HepG2 (cell line): ENCODE data around the gene PDK2. TPM values are rescaled to one million over a fixed set of nuclear protein-coding genes. Genes with fewer than 3 reads are reported as not detected.

Source experiments
- ATAC-seq: fragments of 200-7000 bp; cut with Tn5 transposase; 3 replicates; pipeline ENCODE4 v1.9.1; 2020; ENCODE audit warnings: mild to moderate bottlenecking, moderate library complexity
- BruUV-seq: library from RNA; stranded (reverse); fragments of 400-500 nt; replicated peaks from 2 replicates; lab custom pipeline; 2021; lab: Mats Ljungman, UMichigan
- CTCF ChIA-PET: fragments of 300-600 bp; formaldehyde crosslinking; extraction: SDS; loops from one replicate; lab custom pipeline; 2021; ENCODE audit warnings: low total read pairs, inconsistent platforms, low intra/inter-chr PET ratio; lab: Yijun Ruan, JAX
- POLR2A ChIA-PET: fragments of 350-600 bp; sonication (Branson Sonifier 250); formaldehyde crosslinking; loops from one replicate; lab custom pipeline; 2020; ENCODE audit warnings: antibody characterized with exemption, inconsistent platforms; lab: Yijun Ruan, JAX
- DNase-seq: peaks from one replicate; pipeline ENCODE4 v3.0.0-alpha.2; 2015; ENCODE audit warnings: low spot score
- FAIRE-seq: peaks from 3 replicates; lab custom pipeline; 2011; peaks lifted over from hg19 to GRCh38; lab: Jason Lieb, UNC
- H2AFZ ChIP-seq: one replicate; pipeline ENCODE4 v1.6.1; 2011; ENCODE audit warnings: low read length, inconsistent platforms
- H3K27ac ChIP-seq: fragments of 300-600 bp; 3 replicates; pipeline ENCODE4 v1.8.0; 2011; ENCODE audit warnings: mixed run types, mild to moderate bottlenecking, mixed read lengths, low read length, inconsistent platforms; ENCODE audit not compliant: insufficient read depth; ENCODE audit errors: extremely low read length
- H3K27me3 ChIP-seq, 2 experiments: fragments of 200-600 bp in 1 of 2; 2 replicates in 1 of 2; 3 replicates in 1 of 2; pipeline versions ENCODE4 v1.6.0 to v1.8.0; 2011; ENCODE audit warnings: low read length in 2 of 2, mild to moderate bottlenecking in 2 of 2, moderate library complexity in 2 of 2, inconsistent platforms in 1 of 2; ENCODE audit not compliant: insufficient read depth in 2 of 2, control insufficient read depth in 1 of 2
- H3K36me3 ChIP-seq, 2 experiments: fragments of 200-600 bp in 1 of 2; replicated peaks in 1 of 2; 2 replicates in 1 of 2; 3 replicates in 1 of 2; pipeline versions ENCODE4 v1.5.1 to v1.8.0; 2011; ENCODE audit warnings: low read length in 2 of 2, inconsistent platforms in 1 of 2; ENCODE audit not compliant: insufficient read depth in 2 of 2, control insufficient read depth in 1 of 2
- H3K4me1 ChIP-seq: 2 replicates; pipeline ENCODE4 v1.5.1; 2012; ENCODE audit warnings: low read length, inconsistent platforms; ENCODE audit not compliant: insufficient read depth
- H3K4me2 ChIP-seq: 2 replicates; pipeline ENCODE4 v1.6.0; 2011; ENCODE audit warnings: low read depth, low read length, inconsistent platforms
- H3K4me3 ChIP-seq, 3 experiments: fragments of 200-600 bp in 1 of 3; sonication (generic), shearing (Covaris generic) in 1 of 3; replicated peaks in 1 of 3; 2 replicates each; pipeline ENCODE4 v1.5.1; 2011 to 2016; ENCODE audit warnings: low read length in 3 of 3, inconsistent platforms in 2 of 3, low read depth in 2 of 3, mild to moderate bottlenecking in 2 of 3, control low read depth in 1 of 3, mixed read lengths in 1 of 3; ENCODE audit not compliant: insufficient read depth in 1 of 3
- H3K79me2 ChIP-seq: one replicate; pipeline ENCODE4 v1.6.1; 2011; ENCODE audit warnings: low read length, inconsistent platforms; ENCODE audit not compliant: insufficient read depth
- H3K9ac ChIP-seq: 2 replicates; pipeline ENCODE4 v1.6.0; 2011; ENCODE audit warnings: mild to moderate bottlenecking, low read depth, low read length, inconsistent platforms; ENCODE audit not compliant: insufficient read depth
- H3K9me3 ChIP-seq: 2 replicates; pipeline ENCODE4 v1.5.1; 2012; ENCODE audit warnings: mild to moderate bottlenecking, low read length
- H4K20me1 ChIP-seq: 2 replicates; pipeline ENCODE4 v1.6.0; 2011; ENCODE audit warnings: inconsistent platforms, mild to moderate bottlenecking, low read length, moderate library complexity; ENCODE audit not compliant: insufficient read depth
- FOSL2 ChIP-seq: sonication (generic); formaldehyde crosslinking; IDR thresholded peaks from 2 replicates; pipeline ENCODE4 v1.4.0; 2020; ENCODE audit warnings: missing genetic modification reagents
- FOXA3 ChIP-seq: IDR thresholded peaks from 2 replicates; pipeline ENCODE4 v1.6.1; 2016; ENCODE audit warnings: missing genetic modification reagents, missing compliant biosample characterization
- IKZF1 ChIP-seq: fragments of 450-650 bp; IDR thresholded peaks from 2 replicates; pipeline ENCODE4 v1.7.1; 2016
- PITX1 ChIP-seq: sonication (generic); formaldehyde crosslinking; IDR thresholded peaks from 2 replicates; pipeline ENCODE4 v1.5.1; 2020; ENCODE audit warnings: mild to moderate bottlenecking, missing genetic modification reagents
- RXRA ChIP-seq: sonication (generic); formaldehyde crosslinking; IDR thresholded peaks from 2 replicates; pipeline ENCODE4 v1.5.1; 2020; ENCODE audit warnings: missing genetic modification reagents
- SMARCE1 ChIP-seq: fragments of 450-650 bp; IDR thresholded peaks from 2 replicates; pipeline ENCODE4 v1.6.1; 2017; ENCODE audit warnings: borderline replicate concordance
- TCF7L2 ChIP-seq: IDR thresholded peaks from 2 replicates; pipeline ENCODE4 v1.6.1; 2011; ENCODE audit warnings: mild to moderate bottlenecking, low read depth, low read length, moderate library complexity
- TRIM24 ChIP-seq: sonication (generic); formaldehyde crosslinking; IDR thresholded peaks from 2 replicates; pipeline ENCODE4 v1.8.0; 2022; ENCODE audit warnings: mild to moderate bottlenecking, missing genetic modification reagents
- ZFP82 ChIP-seq: sonication (generic); formaldehyde crosslinking; IDR thresholded peaks from 2 replicates; pipeline ENCODE4 v1.5.1; 2020; ENCODE audit warnings: mild to moderate bottlenecking, missing genetic modification reagents, borderline replicate concordance
- ZNF230 ChIP-seq: sonication (generic); formaldehyde crosslinking; IDR thresholded peaks from 2 replicates; pipeline ENCODE4 v1.4.0; 2020; ENCODE audit warnings: mild to moderate bottlenecking, missing genetic modification reagents
- ZNF234 ChIP-seq: sonication (generic); formaldehyde crosslinking; conservative IDR thresholded peaks from 2 replicates; pipeline ENCODE4 v1.5.1; 2020; ENCODE audit warnings: mild to moderate bottlenecking, missing genetic modification reagents
- ZNF652 ChIP-seq: IDR thresholded peaks from 2 replicates; pipeline ENCODE4 v1.6.1; 2016; ENCODE audit warnings: low read depth, borderline replicate concordance
- WGBS: methylation state at CpG from one replicate; pipeline ENCODE4 v1.1.6; 2017; ENCODE audit warnings: low lambda C conversion rate; 5-methylcytosine and 5-hydroxymethylcytosine counted together
- in situ Hi-C: cut with HindIII; loops from 2 replicates; pipeline ENCODE4 v1.10.0; 2017; ENCODE audit warnings: low pct_unique_long_range_greater_than_20kb; ENCODE audit not compliant: extremely low pct_ligation_motif_present
- intact Hi-C: fragments of 100-400 bp; cut with micrococcal nuclease; formaldehyde crosslinking; loops from one replicate; pipeline ENCODE4 v1.10.0; 2022; ENCODE audit not compliant: unreplicated experiment
- polyA plus RNA-seq, 8 experiments: library from polyadenylated mRNA; depleted of rRNA in 3 of 8; stranded (reverse) in 7 of 8; unstranded in 1 of 8; fragments of >200 nt; fragmentation: Illumina TruSeq in 4 of 8; extraction: Trizol in 4 of 8; gene quantifications; 2 replicates each; pipeline versions ENCODE4 v1.2.1 to v1.2.3, GENCODE V29; 2011 to 2016; ENCODE audit warnings: low read depth in 4 of 8, missing spikeins in 1 of 8, mixed read lengths in 1 of 8; ENCODE audit not compliant: insufficient read depth in 1 of 8
- total RNA-seq, 5 experiments: library from RNA; depleted of rRNA; stranded (reverse); fragments of >200 nt; fragmentation: Illumina TruSeq; extraction: Trizol; gene quantifications; 2 replicates each; pipeline ENCODE4 v1.2.3, GENCODE V29; 2016; ENCODE audit warnings: low read depth in 1 of 5
- TF ChIP-seq, protein P1 (sequence below): IDR thresholded peaks from 2 replicates; pipeline ENCODE4 v1.6.1; 2012; ENCODE audit warnings: low read depth, low read length, improper control_type of control experiment
- TF ChIP-seq, protein P2 (sequence below): IDR thresholded peaks from 2 replicates; pipeline ENCODE4 v1.6.1; 2016; ENCODE audit warnings: low read depth, borderline replicate concordance
- TF ChIP-seq, protein P3 (sequence below): sonication (generic); formaldehyde crosslinking; IDR thresholded peaks from 2 replicates; pipeline ENCODE4 v1.4.0; 2020; ENCODE audit warnings: missing genetic modification reagents
- TF ChIP-seq, protein P4 (sequence below): sonication (generic); formaldehyde crosslinking; IDR thresholded peaks from 2 replicates; pipeline ENCODE4 v1.5.1; 2020; ENCODE audit warnings: missing genetic modification reagents, mild to moderate bottlenecking, borderline replicate concordance

Gene PDK2
- total and polyA plus RNA-seq, 2 of the 13 experiments (the other 11 are each of a cell fraction or from before 2014, with no cell fraction given), result 18.5 to 59.7 TPM

DNA sequence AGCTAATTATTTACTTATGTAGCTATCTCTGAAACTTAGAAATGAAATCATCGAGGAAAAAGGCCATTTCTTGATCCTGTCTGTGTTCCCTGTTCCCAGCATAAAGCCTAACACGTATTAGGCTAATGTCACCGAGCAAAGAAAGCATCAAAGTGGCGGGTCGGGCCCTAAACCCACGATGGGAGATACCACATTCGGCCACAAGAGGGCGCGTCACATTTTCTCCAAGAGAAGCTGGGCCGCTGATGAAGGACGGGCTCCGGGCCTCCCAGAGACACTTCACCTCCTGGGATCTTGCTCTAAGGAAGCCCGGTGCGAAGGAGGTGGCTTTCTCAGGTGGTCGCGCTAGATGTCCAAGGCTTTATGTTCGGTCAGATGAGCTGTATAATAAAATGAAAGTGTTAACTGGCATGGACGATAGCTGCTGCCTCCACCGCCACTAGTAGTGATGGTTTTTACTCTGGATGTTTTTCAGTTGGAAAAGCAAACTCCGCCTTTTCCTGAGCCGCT is 853 bp upstream of the PDK2 start:
- DNase-seq, result peak; percentile 81
- H3K79me2 ChIP-seq, result peaks cover 6% of the 10 kb centered on the region
- intact Hi-C loops (loop anchor here (1.0 to 2.0 kb wide), 3 partner anchors 17 to 203 kb away; no protein-coding TSS in a partner anchor), in situ Hi-C loops (no loop called here)
- no TSS peak for BruUV-seq
- peak; percentile 70 for ATAC-seq
- WGBS, result under 1% methylated on average over 19 of the region's 21 CpGs
- H3K4me3 ChIP-seq, result peak overlapping the region; percentile 68 to 87 (median 77)
- peak overlapping the region; percentile 95 for H2AFZ ChIP-seq
- no peaks in the 10 kb centered on the region for H4K20me1 ChIP-seq
- H3K9ac ChIP-seq, result peak overlapping the region; percentile 48
- H3K9me3 ChIP-seq, result no peaks in the 10 kb centered on the region
- ChIA-PET POLR2A (interaction anchor here (0.8 to 1.9 kb wide), 7 partner anchors 8 to 58 kb away, joined by 3 to 10 read pairs (median 4); no protein-coding TSS in a partner anchor), CTCF (interaction anchor here (1.1 to 2.1 kb wide), 8 partner anchors 15 to 203 kb away, joined by 3 to 15 read pairs (median 6); partner anchors contain the start of gene PPP1R9B)
- peaks cover 0 to 4% of the 10 kb centered on the region in 2 experiments; a peak in 1 of 5 replicates for H3K36me3 ChIP-seq
- peak; percentile 92 for FAIRE-seq
- H3K27me3 ChIP-seq, result peaks cover 4 to 23% of the 10 kb centered on the region in 2 experiments; a peak in 4 of 5 replicates
- peaks cover 18% of the 10 kb centered on the region for H3K4me1 ChIP-seq
- H3K27ac ChIP-seq, result peak overlapping the region; percentile 25
- H3K4me2 ChIP-seq, result peak overlapping the region; percentile 100
- TF ChIP-seq FOSL2 (CRISPR knock-in tag) (peak; percentile 28; the same call in 1 of the 2 replicates), IKZF1 (no peak), PITX1 (0 out of 2 replicates have a peak, but pooled peaks have one; percentile 39), SMARCE1 (no peak), ZNF234 (CRISPR knock-in tag) (no peak), ZNF652 (CRISPR knock-in tag) (peak; percentile 82; the same call in 1 of the 2 replicates), TRIM24 (CRISPR knock-in tag) (no peak), RXRA (CRISPR knock-in tag) (peak; percentile 25; the same call in 1 of the 2 replicates), ZNF230 (CRISPR knock-in tag) (no peak), ZFP82 (CRISPR knock-in tag) (no peak), TCF7L2 (no peak), FOXA3 (CRISPR knock-in tag) (0 out of 2 replicates have a peak, but pooled peaks have one; percentile 32)
- TF ChIP-seq, protein P1, sequence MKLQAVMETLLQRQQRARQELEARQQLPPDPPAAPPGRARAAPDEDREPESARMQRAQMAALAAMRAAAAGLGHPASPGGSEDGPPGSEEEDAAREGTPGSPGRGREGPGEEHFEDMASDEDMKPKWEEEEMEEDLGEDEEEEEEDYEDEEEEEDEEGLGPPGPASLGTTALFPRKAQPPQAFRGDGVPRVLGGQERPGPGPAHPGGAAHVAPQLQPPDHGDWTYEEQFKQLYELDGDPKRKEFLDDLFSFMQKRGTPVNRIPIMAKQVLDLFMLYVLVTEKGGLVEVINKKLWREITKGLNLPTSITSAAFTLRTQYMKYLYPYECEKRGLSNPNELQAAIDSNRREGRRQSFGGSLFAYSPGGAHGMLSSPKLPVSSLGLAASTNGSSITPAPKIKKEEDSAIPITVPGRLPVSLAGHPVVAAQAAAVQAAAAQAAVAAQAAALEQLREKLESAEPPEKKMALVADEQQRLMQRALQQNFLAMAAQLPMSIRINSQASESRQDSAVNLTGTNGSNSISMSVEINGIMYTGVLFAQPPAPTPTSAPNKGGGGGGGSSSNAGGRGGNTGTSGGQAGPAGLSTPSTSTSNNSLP, result 0 out of 2 replicates have a peak, but pooled peaks have one; percentile 5
- TF ChIP-seq, protein P2, sequence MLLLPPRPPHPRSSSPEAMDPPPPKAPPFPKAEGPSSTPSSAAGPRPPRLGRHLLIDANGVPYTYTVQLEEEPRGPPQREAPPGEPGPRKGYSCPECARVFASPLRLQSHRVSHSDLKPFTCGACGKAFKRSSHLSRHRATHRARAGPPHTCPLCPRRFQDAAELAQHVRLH (CRISPR knock-in tag), result 0 out of 2 replicates have a peak, but pooled peaks have one; percentile 19
- TF ChIP-seq, protein P3, sequence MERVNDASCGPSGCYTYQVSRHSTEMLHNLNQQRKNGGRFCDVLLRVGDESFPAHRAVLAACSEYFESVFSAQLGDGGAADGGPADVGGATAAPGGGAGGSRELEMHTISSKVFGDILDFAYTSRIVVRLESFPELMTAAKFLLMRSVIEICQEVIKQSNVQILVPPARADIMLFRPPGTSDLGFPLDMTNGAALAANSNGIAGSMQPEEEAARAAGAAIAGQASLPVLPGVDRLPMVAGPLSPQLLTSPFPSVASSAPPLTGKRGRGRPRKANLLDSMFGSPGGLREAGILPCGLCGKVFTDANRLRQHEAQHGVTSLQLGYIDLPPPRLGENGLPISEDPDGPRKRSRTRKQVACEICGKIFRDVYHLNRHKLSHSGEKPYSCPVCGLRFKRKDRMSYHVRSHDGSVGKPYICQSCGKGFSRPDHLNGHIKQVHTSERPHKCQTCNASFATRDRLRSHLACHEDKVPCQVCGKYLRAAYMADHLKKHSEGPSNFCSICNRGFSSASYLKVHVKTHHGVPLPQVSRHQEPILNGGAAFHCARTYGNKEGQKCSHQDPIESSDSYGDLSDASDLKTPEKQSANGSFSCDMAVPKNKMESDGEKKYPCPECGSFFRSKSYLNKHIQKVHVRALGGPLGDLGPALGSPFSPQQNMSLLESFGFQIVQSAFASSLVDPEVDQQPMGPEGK, result peak; percentile 42; the same call in 1 of the 2 replicates
- TF ChIP-seq, protein P4, sequence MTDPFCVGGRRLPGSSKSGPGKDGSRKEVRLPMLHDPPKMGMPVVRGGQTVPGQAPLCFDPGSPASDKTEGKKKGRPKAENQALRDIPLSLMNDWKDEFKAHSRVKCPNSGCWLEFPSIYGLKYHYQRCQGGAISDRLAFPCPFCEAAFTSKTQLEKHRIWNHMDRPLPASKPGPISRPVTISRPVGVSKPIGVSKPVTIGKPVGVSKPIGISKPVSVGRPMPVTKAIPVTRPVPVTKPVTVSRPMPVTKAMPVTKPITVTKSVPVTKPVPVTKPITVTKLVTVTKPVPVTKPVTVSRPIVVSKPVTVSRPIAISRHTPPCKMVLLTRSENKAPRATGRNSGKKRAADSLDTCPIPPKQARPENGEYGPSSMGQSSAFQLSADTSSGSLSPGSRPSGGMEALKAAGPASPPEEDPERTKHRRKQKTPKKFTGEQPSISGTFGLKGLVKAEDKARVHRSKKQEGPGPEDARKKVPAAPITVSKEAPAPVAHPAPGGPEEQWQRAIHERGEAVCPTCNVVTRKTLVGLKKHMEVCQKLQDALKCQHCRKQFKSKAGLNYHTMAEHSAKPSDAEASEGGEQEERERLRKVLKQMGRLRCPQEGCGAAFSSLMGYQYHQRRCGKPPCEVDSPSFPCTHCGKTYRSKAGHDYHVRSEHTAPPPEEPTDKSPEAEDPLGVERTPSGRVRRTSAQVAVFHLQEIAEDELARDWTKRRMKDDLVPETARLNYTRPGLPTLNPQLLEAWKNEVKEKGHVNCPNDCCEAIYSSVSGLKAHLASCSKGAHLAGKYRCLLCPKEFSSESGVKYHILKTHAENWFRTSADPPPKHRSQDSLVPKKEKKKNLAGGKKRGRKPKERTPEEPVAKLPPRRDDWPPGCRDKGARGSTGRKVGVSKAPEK (CRISPR knock-in tag), result no peak
